HG03139 (cell line): ENCODE measurements around the gene ECHS1.
A peak's percentile ranks its signal among the peaks of the same experiment; 100 is the strongest.
"Not testable (repeated sequence)": the region's sequence is repeated elsewhere in the genome, so short reads cannot be mapped to it uniquely, and the experiment has no call there.

Experiments used
- ATAC-seq: cut with Tn5 transposase; IDR thresholded peaks from one replicate; pipeline ENCODE4 v1.9.1; 2021; ENCODE audit not compliant: unreplicated experiment

The ECHS1 gene

DNA sequence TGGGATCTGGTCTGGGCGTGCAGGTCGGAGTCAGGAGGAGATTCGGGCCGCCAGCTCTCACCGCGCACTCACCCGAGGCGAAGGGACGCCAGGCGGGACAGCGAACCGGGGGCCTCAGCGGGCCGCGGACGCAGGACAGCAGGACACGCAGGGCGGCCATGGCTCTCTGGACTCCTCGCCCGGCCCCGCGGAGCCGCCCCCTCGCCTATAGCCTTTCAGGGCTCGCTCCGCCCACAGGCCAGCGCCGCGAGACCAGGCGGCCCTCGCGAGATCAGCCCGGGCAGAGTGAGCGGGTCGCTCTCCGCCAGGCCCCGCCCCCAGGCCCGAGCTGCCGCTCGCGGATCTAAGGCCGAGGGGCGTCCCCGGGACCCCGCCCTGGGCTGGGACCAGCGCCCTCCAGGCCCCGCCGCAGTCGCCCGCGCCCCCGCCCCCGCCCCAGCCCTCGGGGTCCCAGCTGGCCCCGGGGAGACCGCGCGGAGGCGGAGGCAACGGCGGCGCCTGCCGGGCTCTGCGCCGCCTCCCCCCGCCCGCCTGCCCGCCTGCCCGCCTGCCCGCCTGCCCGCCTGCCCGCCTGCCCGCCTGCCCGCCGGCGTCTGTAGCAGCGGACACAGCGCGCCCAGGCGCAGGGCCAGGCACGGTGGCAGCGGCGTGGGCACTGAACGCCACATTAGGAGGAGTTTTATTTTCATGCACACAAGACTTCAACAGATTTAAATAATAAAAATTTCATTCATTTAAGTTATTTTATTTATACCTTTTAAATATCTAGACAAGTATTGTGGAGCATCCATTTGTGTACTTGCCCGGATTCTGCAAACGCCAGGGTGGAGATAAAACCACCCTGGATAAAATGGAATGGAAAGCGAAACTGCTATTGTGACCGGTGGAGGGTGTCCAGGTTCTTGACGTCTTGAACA lies at the start of gene ECHS1:
ECHS1 (minus strand) TSS at position 181 of the 917 bp plus-strand sequence; CDS start at position 160, 21 bp downstream.
- peak; percentile 92 for ATAC-seq

DNA sequence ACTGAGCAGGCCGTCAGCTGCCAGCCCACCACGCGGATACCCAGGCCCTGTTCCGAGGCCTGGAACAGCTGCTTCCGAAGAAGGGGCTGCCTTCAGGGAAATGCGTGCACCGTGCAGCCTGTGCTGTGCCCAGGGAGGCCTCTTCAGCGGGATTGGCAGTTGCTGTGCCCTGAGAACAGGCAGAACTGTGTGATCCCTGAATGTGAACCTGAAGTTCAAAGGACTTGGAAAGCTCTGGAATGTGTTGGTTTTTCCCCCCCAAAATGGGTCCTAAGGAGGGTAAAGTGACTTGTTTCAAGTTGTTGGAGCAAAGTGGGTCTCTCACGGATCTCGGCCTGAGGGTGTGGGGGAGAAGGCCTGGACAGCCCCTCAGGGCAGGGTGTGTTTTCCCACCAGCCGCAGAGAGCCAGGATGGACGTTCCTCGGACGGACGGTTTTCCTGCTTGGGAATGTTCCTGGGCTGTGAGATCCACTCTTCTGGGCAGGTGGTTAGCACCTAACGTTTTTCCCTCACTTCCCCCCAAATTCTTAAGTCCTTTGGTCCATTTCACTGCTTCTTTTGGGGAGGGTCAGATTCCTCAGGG lies 49.2 kb upstream of the ECHS1 start:
- ATAC-seq: no peak

DNA sequence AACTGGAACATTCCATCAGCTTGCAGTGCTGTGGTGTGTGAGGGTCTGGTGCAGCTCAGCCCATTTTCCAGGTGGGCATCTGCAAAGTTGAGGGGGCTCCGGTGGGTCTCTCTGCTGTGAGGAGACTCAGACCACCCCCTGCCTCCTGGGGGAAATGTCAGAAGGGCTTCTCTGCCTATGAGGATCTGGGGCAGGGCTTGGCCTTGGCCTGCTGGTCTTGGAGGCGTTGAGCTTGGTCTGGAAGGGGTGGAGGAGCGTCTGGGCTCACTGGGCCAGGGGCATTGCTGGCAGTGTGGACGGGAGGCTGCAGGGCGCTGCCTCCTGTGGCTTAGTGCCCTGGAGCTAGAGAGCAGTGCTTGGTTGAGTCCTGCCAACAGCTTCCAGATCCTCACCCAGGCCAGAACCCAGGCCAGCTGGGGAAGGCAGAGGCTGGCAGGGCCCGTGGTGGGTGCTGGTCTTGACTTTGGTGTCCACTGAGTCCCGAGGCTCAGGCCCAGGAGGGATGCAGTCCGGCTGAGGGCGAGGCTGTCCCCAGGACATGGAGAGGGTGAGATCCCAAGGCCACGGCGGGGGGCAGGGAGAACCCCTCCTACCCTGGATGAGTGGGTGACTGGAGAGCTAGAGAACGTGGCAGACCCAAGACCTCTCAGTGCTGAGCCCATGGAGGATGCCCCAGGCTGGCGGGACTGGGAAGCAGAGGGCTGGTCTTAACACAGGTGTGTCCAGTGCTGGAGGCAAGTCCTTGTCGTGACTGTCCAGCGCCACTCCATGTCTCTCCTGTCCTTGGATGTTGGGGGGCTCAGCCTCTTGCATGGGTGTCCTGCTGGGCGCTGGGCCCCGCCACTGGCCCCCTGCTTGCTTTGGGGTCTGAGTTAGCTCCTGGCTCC lies 48.4 kb upstream of the ECHS1 start:
- no peak for ATAC-seq

DNA sequence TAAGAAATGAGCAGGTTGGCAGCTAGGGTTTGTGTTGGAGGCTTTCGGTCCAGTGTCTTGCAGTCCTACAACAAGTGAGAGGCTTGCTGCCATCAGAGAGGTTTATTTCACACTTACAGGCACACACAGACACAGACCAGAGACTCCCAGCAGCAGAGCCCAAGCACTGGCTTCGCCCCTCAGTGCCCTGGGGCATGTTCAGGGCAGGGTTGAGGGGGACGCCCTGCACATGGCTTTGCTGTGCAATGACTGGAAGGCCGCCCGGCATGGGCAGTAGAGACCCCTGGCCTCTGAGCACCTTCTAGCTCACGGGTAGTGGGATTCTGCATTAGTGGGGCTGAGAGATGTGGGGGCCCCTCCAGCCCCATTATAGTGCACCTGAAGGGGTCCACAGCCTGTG lies 47.4 kb upstream of the ECHS1 start:
- ATAC-seq: no peak

DNA sequence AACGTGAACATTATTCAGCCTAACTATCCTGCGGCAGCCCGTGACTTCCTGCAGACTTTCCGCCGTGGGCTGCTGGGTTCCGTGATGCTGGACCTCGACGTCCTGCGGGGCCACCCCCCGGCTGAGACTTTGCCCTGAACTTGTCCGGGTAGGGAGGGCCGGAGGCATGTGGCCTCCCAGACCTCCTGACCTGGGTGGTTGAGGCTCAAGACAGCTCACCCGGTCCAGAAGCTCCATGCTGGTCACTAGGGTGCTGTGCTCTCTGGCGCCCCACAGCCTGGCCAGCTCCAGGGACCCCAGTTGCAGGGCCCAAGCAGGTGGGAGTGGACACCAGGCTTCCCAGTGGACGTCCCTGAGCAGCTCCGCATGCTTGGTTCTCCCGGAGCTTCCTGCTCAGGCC lies 46.9 kb upstream of the ECHS1 start:
- no peak for ATAC-seq

DNA sequence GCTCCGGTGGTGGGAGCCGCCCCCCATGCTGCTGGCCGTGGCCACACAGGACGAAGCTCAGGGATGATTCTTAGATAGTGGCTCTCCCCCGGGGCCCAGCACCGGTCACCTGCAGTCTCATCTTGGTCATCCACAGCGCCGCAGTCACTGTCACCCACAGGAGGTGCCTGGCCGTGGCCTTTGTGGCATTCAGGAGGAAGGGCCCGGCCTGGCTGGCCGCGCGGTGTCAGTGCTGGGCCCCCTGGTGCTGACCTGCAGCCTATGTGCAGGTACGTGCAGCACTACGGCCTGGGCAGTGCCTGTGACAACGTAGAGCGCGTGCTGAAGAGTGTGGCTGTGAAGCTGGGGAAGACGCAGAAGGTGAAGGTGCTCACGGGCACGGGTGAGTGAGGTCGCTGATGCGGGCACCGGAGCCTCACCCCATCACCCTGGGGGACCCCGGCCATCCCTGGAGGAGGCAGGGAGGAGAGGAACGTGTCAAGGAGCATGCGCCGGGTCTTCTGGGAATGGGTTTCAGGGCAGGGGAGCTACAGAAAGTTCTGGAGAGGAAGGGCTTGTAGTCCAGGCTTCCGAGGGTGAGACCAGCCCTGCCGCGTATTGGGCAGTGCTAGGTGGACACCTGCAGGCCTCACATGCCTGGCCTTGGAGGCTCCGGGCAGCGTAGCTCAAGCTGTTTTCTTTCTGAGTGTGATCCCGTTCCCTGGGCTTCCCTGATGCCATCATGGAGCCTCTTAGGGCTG lies 46.2 kb upstream of the ECHS1 start:
- no peak for ATAC-seq

DNA sequence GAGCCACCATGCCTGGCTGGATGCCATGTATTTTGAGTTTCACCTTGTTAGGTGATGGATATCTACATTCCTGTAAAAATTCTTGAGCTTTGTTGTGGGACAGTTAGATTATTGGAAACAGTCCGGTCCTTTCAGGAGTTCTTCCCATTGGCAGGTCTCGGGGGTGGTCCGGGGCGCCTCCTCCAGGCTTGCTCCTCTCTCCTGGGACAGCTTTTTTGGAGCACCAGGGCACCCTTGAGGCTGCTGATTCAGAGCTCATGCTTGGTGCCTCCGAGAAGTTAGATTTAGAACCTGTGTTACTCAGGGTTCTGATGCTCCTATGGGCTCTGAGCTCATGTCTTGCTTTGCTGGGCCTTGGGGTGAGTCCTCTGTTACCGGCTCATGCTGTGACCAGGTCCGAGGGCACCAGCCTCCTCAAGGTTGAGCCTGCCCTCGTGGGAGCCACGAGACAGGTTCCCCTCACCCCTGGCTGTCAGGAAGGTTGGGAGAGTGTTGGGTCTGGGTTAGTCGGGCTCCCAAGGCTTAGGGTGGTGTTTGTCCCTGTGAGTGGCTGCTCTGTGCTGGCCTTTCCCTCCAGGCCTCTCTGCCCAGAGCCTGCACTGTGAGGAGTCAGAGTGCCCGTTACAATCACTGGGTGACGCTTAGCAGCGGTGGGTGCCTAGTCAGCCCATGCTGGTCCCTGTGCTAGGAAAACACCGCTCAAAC lies 45.3 kb upstream of the ECHS1 start:
- ATAC-seq: no peak

DNA sequence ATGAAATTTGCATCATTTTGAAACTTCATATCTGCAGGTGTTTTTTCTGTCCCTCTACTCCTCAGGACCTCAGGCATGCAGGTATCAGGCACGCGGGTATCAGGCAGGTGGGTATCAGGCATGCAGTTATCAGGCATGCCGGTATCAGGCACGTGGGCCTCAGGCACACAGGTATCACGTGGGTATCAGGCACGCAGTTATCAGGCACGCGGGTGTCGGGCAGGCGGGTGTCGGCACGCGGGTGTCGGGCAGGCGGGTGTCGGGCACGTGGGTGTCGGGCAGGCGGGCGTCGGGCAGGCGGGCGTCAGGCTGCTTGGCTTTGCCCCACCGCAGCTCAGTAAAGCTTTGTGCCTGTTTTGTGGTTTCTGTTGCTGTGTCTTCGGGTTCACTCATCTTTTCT lies 42.6 kb upstream of the ECHS1 start:
- ATAC-seq: no peak

DNA sequence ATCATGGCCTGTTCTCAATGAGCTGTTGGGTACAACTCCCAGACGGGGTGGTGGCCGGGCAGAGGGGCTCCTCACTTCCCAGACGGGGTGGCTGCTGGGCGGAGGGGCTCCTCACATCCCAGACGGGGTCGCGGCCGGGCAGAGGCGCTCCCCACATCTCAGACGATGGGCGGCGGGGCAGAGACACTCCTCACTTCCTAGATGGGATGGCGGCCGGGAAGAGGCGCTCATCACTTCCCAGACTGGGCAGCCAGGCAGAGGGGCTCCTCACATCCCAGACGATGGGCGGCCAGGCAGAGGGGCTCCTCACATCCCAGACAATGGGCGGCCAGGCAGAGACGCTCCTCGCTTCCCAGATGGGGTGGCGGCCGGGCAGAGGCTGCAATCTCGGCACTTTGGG lies 41.2 kb upstream of the ECHS1 start:
- not testable (repeated sequence) for ATAC-seq

DNA sequence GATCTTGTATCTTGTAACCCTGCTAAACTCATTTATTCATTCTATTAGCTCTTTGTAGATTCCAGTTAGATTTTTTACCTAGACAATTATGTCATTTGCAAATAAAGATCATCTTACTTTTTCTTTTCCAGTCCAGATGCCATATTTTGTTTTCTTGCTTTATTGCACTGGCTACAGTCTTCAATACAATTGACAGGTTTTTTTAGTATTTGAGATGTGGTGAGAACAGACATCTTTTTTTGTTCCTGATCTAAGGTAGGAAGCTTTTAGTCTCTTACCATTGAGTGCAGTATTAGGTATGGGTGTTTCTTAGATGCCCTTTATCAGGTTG lies 39.2 kb upstream of the ECHS1 start:
- no peak for ATAC-seq

DNA sequence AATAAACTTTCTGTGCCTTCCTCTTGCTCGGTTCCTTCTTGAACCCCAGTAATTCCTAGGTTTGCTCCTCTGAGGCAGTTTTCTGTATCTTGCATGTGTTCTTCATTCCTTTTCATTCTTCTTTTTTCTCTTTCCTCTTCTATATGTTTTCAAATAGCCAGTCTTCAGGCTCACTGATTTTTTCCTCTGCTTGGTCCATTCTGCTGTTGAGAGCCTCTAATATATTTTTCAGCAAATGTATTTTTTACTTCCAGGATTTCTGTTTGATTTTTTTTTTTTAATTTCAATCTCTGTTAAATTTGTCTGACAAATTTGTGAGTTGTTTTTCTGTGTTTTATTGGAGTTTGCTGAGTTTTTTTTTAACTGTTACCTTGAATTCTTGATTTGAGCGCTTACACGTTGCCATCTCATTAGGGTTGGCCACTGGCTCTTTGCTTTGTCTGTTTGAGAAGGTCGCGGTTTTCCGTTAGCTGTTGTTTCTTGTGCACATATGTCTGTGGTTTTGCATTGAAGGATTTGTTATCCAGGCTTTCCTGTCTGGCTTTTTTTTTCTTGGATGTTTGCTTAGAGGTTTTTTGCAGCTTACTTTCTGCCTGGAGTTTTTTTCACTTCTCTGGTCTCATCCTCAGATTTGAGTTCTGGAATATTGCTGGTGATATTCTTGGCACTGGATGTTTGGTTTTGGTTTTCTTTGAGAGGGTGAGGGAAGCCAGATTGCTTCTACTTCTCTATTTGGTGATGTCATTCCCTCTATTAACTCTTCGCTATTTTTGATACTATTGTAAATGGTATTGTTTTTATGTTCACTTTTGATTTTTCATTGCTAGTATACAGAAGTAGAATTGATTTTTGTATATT lies 38.6 kb upstream of the ECHS1 start:
- no peak for ATAC-seq

DNA sequence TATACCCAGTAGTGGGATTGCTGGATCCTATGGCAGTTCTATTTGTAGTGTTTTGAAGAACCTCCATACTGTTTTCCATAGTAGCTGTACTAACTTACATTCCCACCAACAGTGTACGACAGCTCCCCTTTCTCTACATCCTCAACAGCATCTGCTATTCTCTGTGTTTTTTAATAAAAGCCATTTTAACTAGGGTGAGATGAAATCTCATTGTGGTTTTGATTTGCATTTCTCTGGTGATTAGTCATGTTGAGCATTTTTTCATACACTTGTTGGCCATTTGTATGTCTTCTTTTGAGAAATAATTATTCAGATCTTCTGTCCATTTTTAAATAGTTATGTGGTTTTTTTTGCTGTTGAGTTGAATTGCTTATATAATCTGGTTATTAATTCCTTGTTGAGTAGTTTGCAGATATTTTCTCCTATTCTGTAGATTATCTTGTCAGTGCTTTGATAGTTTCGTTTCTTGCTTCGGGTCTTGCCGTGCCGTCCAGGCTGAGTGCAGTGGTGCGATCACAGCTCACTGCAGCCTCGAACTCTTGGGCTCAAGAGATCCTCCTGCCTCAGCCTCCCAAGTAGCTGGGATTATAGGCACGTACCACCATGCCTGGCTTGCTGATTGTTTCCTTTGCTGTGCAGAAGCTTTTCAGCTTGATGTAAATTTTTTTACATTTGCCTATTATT lies 32.8 kb upstream of the ECHS1 start:
- ATAC-seq: no peak

DNA sequence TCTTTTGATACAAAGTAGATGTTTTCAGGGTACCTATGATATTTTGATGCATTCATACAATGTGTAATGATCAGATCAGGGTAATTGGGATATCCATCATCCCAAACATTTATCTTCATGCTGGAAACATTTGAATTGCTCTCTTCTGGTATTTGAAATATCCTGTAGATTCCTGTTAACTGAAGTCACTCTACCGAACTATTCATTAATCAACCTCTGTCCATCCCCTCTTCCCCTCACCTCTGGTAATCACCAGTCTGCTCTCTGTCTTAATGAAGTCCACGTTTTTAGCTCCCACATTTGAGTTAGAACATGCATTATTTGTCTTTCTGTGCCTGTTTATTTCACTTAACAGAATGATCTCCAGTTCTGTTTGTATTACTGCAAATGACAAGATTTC lies 32.1 kb upstream of the ECHS1 start:
- no peak for ATAC-seq

DNA sequence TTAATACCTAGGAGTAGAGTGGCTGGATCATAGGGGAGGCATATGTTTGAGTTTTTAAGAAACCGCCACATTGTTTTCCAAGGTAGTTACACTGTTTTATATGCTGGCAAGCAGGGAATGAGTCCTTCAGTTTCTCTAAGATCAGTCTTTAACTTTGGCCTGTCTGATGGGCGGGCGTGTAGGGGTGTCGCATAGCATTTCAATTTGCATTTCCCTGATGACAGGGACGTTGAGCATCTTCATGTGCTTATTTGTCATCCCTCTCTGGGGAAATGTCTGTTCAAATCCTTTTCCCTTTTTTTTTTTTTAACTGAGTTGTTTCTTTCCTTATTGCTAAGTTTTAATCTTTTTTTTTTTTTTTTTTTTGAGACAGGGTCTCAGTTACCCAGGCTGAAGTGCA lies 30.6 kb upstream of the ECHS1 start:
- no peak for ATAC-seq

DNA sequence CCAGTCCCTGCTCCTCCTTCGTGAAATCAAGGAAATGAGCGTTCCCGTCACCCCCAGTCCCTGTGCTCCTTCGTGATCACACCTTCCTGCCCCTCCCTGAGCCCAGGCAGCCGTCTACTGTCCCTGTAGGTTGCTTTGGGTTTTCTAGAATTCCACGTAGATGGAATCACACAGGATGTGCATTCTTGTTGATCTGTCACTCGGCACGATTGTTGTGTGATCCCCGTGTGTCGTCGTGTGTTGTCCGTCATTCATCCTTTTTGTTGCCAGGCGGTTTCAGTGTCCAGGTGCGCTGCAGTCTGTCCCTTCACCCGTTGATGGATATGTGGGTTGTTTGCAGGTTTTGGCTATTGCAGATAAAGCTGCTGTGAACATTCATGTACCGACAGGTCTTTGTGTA lies 30.2 kb upstream of the ECHS1 start:
- no peak for ATAC-seq

DNA sequence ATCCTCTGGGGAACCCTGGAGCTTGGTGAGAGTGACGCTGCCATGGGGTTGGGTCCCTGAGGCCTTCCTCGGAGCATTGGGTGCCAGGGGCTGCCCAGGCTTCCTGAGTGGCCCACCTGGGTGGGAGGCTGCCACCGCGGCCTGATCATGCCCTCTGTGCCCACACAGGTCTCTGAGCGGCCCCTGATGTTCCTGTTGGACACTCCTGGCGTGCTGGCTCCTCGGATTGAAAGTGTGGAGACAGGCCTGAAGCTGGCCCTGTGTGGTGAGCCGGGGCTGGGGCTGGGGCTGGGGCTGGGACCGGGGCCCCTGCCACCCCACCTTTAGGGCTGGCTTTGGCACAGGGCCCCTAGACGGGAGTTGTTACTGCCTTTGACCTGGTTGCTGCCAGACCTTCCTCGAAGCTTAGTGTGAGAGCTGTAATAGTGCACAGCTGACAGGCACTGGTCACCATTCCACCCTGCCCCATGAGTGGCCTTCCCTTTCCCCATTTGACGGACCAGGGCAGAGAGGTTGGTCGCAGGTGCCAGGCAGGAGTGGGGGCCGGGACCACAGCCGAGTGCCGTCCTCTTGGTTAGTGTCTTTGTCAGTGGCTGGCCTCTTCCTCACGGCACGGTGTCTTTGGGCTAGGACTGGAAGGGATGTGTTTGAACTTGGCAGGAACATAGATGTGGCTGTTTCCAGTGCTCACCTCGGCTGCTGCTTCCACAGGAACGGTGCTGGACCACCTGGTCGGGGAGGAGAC lies 29.0 kb upstream of the ECHS1 start:
- ATAC-seq: no peak

DNA sequence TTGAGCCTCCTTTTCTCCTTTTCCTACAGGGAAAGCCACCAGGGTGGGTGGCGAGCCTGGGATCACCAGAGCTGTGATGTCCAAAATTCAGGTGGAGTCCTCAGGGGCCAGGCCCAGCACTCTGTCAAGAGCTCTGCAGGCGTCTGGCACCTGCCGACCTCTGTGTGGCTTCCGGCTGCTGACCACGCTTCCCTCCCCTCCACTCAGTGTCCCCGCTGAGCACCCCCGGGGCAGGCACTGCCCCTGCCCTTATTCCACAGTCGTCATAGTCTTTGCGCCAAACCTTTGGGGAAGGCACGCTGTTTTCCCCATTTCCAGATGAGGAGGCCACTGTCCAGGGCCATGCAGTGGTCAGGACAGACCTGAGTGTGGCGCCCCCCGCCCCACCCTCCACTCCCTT lies 28.3 kb upstream of the ECHS1 start:
- no peak for ATAC-seq
